ENCODE data around the gene DOCK3.

GRCh38 chr3:51139616-51140015 lies 464.9 kb downstream of the DOCK3 start:
- TF ChIP-seq POLR2AphosphoS5 (IDR thresholded peaks at IDR 0.05; ENCODE audit: borderline replicate concordance, low read depth, low read length) (no peak), EZH2 (IDR thresholded peaks at IDR 0.05) (no peak), FOXP2 (optimal IDR thresholded peaks at IDR 0.05; ENCODE audit: control extremely low read depth, extremely low read length, insufficient read depth) (no peak)
